DND-41 (cell line): ENCODE measurements around the gene ACCSL.

ENCODE experiments used
- EZH2 ChIP-seq: IDR thresholded peaks from 3 replicates; pipeline ENCODE4 v1.6.1; 2012; ENCODE audit warnings: borderline replicate concordance, low read depth, mild to moderate bottlenecking, moderate library complexity, low read length, inconsistent platforms; ENCODE audit not compliant: severe bottlenecking
- TF ChIP-seq, protein P1 (sequence below): IDR thresholded peaks from 2 replicates; pipeline ENCODE4 v1.5.1; 2012; ENCODE audit warnings: borderline replicate concordance, low read length, moderate library complexity, mild to moderate bottlenecking; ENCODE audit not compliant: poor library complexity, severe bottlenecking; ENCODE audit errors: extremely low read depth

- TF ChIP-seq EZH2 = no peak
- TF ChIP-seq, protein P1, sequence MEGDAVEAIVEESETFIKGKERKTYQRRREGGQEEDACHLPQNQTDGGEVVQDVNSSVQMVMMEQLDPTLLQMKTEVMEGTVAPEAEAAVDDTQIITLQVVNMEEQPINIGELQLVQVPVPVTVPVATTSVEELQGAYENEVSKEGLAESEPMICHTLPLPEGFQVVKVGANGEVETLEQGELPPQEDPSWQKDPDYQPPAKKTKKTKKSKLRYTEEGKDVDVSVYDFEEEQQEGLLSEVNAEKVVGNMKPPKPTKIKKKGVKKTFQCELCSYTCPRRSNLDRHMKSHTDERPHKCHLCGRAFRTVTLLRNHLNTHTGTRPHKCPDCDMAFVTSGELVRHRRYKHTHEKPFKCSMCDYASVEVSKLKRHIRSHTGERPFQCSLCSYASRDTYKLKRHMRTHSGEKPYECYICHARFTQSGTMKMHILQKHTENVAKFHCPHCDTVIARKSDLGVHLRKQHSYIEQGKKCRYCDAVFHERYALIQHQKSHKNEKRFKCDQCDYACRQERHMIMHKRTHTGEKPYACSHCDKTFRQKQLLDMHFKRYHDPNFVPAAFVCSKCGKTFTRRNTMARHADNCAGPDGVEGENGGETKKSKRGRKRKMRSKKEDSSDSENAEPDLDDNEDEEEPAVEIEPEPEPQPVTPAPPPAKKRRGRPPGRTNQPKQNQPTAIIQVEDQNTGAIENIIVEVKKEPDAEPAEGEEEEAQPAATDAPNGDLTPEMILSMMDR = no peak
These were observed at the start of gene ACCSL for GRCh38 chr11:44047931-44048431.
